GM19438 (cell line): ENCODE data around the gene C2orf76.

Experiments used
- ATAC-seq: cut with Tn5 transposase; IDR thresholded peaks from one replicate; pipeline ENCODE4 v1.9.1; 2021; ENCODE audit warnings: low read depth; ENCODE audit not compliant: unreplicated experiment

C2orf76 gene

DNA sequence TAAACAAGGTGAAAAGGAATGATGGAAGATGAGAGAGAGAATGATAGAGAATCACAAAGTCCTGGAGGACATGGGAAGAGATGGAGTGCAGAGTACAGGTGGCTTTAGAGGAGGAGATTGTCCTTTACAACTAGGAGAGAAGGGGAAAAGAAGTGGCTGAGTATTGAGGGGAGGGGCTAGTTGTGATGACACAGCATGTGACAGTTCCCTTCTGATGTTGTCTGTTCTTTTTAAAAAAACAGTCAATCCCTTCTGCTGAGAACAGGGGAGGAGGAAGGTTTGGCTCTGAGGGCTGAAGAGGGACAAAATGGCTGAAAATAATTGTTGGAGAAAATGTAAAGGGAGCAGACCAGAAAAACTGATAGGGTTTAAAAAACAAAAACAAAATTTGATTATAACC is 99.0 kb downstream of the C2orf76 start:
- no peak for ATAC-seq

DNA sequence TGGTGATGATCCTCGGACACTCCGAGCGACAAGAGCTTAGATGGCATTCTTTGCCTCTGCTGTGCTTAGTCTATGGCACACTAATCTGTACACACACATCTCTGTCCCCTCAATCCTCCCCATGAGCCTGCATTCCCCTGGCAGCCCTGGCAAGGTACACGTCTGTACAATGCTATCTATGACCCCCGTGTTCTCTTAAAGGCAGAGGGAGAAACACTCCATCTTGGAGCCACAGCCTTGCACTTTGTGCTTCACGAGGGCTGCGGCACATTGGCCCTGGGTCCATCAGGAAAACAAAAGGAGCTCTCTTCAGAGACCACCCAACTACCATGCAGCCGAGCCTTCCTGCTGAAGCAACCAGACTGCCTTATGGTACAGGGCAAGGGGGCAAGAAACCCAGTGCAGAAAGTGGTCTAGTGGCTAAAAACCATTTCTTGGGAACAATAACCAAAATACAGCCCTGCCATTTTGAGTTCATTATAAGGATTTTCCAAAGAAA is 100.5 kb downstream of the C2orf76 start:
- ATAC-seq, result no peak

DNA sequence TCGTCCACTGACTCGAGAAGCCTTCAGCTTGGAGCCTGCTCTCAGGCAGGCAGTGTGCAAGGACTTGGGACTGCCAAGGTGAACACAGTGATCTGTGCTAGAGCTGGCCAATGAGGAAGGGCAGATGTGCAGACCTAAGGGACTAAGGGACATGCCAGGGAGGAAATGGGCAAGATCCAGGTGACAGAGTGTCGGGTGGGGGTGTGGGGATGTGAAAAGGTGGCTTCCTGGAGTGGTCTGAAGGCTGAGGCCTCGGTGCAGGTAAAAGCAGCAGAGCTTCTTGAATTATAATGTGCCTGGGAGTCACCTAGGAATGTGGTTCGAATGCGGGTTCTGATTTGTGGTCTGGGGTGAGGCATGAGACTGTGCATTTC is 101.0 kb downstream of the C2orf76 start:
- ATAC-seq, result no peak

DNA sequence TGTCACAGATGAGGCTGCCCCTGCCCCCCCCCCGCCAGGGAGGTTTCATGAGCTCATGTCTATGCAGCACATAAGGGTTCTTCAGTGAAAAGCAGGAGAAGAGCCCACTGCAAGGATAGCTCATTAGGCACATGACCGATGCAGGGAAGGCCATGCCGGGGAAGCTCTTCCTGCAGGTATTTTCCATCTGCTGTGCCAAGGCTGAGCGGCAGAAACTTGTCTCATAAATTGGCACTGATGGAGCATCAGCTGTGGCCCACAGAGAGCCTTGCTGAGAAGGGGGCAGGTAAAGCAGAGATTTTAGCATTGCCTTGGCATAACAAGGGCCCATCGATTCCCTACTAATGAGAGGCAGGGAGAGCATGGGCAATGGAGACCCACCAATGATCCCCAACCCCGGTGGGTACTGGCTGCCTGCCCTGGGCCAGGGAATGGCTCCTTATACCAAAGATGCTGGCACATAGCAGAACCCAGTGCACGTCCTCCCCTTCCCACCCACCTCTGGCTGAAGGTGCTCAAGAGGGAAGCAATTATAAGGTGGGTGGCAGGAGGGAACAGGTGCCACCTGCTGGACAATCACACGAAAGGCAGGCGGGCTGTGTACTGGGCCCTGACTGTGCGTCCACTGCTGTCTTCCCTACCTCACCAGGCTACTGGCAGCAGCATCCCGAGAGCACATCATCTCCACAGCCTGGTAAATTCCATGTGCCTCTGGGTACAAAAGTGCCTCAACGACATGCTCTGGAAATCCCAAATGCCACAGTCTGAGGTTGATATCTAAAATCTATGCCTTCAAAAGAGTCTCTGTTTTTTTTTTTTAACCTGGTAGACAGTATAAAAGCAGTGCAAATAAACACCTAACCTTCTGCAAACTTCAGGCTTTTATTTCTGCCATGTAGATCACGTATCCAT is 101.6 kb downstream of the C2orf76 start:
- ATAC-seq, result peak; percentile 93

DNA sequence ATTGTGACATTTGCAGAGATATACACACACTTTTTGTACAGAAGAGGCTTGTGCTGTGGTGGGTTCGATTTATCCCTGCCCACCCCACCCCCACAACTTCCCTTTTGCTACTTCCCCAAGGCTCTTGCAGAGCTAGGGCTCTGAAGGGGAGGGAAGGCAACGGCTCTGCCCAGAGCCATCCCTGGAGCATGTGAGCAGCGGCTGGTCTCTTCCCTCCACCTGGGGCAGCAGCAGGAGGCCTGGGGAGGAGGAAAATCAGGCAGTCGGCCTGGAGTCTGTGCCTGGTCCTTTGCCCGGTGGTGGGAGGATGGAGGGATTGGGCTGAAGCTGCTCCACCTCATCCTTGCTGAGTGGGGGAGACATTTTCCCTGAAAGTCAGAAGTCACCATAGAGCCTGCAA is 103.0 kb downstream of the C2orf76 start:
- no peak for ATAC-seq

DNA sequence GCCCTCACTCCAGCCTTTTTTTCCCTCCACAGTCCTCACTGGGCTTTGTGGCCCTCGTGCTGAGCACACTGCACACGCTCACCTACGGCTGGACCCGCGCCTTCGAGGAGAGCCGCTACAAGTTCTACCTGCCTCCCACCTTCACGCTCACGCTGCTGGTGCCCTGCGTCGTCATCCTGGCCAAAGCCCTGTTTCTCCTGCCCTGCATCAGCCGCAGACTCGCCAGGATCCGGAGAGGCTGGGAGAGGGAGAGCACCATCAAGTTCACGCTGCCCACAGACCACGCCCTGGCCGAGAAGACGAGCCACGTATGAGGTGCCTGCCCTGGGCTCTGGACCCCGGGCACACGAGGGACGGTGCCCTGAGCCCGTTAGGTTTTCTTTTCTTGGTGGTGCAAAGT is 103.6 kb downstream of the C2orf76 start:
- no peak for ATAC-seq

DNA sequence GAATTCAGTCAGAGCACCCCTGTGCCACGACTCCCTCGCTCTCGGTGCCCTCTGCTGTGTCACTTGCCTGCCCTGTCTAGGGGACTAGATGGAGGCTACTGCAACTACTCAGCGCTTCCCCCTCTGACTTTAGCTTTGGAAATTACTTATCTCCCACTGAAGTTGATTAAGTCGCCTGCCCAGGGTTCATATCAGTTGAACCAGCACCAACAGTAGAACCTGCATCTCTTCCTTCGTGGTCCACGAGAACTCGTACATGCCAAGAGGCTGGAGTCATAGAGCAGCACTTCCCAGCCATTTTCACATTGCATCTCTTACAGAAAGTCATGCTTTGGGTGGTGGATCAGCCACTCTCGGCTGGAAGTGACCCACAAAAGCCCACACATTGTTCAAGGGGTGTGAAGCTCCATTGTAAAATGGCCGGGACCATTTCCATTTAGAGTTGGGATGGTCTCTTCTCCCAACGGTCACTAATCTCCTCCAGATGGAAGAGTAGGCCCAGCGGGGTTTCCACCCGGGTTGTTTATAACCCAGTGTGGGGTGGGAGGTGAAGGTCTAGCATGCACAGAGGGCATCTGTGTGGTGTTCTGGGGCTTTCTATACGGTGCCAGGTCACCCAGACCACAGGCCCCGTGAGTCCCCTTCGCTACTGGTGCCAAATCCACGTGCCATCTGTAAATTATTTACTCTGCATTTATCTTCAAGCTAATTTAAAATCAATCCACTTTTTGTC is 105.0 kb downstream of the C2orf76 start:
- ATAC-seq, result no peak

DNA sequence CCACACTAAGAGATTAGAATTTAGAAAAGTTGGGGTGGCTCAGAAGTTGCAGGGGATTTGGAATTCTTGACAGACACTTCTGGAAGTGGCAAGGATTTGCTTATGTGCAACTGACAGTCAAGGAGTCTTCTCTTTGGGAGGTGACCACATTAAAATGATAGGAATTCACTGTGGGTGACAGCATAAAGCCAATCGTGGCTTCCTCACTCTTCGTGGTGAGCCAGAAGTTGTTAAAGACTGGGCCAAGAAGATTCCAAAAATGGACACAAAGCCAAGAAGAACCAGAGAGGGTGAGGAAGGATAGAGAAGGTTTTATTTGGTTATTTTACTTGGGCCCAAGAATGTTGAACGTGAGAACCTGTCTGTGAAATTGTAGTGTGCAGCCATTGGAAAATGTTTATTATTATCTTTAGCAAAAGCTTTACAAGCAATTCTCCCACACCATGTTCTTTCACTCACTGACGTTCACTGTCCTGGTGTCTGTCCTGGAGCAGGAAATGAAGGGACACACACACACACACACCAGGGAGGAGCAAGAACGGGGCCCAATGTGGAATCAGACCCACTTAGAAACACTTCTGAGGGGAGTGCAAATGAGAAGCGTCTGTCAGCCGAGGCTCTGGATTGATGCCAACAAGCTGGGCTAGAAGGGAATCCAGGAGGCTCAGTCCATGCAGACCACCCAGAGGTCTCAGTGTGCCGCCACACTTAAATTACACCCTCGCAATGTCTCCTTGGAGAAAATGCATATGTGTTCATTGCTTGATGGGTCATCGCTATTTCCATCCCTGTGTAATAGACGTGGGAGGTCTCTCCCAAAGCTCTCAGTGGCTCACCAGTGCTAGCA is 105.8 kb downstream of the C2orf76 start:
- ATAC-seq, result no peak

DNA sequence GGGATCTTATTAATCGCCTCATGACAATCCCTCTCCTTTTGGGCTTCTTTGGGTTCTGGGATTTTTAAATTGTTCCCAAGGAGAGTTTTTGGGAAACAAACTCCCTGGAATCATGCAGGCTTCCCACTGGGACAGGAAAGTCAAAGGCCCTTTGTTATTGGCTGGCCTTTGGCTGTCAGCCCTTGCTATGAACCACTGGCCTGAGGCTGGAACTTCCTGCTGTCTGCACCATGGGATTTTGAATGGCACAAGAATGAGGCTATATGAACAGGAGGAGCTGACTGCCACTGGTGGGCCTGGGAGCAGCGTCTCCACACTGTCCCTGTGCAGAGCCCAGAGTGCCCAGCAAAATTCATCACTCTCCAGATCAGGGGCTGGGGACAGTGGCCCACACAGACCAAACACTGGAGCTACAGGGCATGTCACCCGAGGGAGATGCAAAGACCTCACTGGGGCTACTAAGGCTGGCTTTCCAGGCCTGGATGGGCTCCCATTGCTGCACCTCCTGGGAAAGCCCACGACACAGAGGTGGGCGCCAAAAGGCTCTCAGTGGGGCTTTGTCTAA is 107.3 kb downstream of the C2orf76 start:
- no peak for ATAC-seq

DNA sequence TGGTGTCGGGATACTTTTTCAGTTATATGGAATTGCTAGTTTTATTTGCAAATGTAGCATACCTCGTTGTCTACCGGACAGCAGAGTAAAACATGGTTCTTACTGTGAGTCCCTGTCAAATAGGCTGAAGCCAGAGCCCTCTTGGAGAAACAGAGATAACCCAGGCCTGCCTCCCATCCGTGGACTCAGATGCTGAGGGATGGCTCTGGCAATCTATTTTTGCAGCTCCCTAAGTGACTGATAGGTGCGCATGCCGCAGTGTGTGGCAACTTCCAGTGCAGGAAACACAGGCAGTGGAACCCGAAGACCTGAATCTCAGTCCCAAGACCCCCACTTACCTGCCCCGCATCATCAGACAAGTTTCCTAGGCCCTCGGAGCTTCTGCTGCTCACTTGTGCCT is 109.4 kb downstream of the C2orf76 start:
- ATAC-seq, result no peak

DNA sequence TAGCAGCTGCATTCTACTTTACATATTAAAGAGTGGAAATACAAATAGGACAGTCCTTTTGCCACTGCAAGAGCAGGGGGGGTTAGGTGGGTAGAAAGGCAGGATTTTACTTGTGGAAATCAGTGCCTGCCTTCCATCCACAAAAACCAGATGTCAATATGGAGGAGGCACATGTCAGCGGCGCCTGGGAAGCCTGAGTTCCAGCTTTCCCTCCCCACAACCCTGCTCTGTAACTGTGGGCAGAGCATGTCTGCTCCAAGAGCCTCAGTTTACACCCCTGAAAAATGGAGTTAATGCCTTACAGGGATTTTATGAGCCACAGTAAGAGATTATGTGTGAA is 110.1 kb downstream of the C2orf76 start:
- ATAC-seq, result no peak

DNA sequence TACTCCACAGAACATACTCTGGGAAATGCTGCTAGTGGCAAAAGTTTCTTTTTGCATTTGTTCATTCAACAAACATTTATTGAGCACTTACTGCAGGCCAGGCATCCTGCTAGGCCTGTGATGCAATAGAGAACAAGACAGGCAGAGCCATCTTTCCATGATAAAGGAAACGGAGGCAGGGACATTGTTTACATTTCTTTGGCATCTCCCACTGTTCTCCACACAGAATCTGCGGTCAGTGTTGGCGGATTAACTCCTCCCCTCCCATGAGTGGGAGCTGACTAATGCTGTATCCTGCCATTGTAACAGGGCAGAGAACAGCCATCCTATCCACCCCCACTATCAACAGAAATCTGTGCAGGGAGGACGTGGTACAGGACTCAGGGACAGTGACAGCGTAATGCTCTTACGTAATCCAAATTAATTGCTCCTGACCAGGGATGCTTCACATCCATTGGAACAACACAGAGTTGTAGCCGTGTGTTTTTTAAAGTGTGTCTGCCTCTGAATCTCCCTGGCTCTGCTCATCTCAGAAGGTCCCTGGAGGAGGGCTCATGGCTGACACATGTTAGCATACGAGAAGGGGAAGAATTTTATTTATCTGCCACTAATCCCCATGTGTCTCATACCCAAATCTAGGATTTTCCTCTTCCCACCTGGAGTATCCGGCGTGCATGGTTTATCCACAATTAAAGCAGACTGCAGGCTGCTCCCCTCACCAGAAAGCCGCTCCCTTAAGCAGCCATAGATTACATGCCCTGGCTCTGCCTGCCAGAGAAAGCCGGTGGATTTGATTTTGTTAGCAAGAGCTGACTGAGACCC is 110.7 kb downstream of the C2orf76 start:
- ATAC-seq, result no peak

DNA sequence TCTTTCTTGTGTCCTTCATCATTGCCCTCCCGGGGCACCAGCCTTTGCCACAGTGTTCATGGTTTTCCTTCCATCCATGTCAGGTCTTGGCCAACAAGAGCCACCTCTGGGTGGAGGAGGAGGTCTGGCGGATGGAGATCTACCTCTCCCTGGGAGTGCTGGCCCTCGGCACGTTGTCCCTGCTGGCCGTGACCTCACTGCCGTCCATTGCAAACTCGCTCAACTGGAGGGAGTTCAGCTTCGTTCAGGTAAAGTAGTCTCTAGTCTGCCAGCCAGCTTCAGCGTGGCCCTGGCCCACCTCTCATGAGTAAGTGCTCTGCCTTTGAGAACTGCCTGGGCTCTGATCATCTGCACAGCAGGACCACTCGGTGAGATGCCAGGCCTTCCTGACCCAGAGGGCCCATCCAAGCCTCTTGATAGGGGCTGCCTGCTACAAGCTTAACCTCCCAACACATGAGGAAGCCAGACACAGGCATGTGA is 112.0 kb downstream of the C2orf76 start:
- no peak for ATAC-seq

DNA sequence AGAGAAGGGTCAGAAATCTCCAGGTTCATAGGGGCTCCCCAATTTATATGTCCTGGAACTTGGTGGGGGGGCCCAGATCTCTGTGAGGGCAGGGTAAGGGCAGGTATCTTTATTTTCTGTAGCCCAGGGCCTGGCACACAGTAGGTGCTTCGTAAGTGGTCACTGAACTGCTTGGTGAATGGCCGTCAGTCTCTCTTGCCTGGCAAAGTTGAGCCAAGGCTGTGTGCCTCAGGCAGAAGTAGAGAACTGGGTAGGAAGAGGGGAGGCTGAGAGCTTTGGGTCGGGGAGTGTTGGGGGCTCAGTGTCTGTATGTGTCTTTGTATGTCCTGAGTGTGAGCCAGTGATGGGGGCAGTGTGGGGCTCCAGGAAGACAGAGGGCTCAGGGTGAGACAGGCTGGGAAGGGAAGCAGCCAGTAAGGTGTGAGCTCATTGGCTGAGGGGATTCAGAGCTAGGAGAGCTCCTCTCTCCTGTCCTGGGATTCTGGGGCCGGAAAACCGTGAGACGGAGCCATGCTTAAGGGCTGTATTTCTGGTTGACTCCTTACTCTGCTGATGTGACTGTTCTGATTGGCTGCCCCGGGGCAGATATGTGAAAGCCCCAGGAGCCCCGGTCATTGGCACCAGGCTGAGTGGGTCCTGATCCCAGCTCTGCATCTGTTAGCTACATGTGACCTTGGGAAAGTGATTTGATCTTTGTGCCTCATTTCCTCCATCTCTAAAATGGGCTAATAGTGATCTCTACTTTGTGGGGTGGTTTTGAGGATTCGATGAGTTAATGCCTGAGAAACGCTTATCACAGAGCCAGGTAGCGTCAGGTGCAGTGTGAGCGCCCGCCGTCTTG is 112.7 kb downstream of the C2orf76 start:
- no peak for ATAC-seq

DNA sequence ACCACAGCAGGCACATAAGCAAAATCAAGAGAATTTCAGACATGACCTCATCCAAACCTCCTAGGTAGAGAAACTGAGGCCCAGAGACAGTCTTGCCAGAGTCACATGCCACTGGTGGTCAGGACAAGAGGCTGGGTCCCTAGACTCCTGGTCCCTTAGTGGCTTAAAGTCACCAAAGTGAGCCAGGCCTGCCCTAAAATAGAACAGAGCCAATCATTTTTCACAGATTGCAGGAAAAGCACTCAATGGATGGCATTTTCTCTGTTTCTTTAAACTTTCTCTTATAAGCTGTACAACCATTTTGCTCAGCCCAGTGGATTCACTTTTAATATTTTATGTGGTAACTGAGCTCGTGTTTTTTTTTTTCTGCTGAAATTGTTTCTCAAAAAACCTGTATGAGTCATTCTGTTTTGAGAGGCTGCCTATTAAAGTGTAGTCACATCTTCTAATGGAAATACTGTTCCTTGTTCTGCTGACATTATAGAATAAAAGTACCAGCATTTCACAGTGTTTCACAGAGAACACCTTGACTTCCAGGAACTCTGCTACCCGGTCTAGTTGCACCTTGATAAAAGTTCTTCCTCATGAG is 113.4 kb downstream of the C2orf76 start:
- ATAC-seq, result no peak
